WERI-Rb-1 (cell line): ENCODE results near the gene HDAC4.

Experiments
- DNase-seq: peaks from one replicate; pipeline ENCODE4 v3.0.0-alpha.2; 2020
- H3K27ac ChIP-seq: fragments of 250-450 bp; sonication (Bioruptor Pico); 2 replicates; pipeline ENCODE4 v1.5.1; 2020; ENCODE audit warnings: mild to moderate bottlenecking, moderate library complexity
- H3K27me3 ChIP-seq: fragments of 250-450 bp; sonication (Bioruptor Pico); 2 replicates; pipeline ENCODE4 v1.5.1; 2021; ENCODE audit warnings: mild to moderate bottlenecking, low read depth, moderate library complexity; ENCODE audit not compliant: insufficient read depth, severe bottlenecking
- H3K36me3 ChIP-seq: fragments of 250-450 bp; sonication (Bioruptor Pico); 2 replicates; pipeline ENCODE4 v1.5.1; 2020; ENCODE audit warnings: mild to moderate bottlenecking, moderate library complexity
- H3K4me3 ChIP-seq: 2 replicates; pipeline ENCODE4 v1.5.1; 2011; ENCODE audit warnings: low read depth, mild to moderate bottlenecking, control low read depth, low read length
- H3K9me3 ChIP-seq: fragments of 250-450 bp; sonication (Bioruptor Pico); 2 replicates; pipeline ENCODE4 v1.5.1; 2021; ENCODE audit warnings: mild to moderate bottlenecking, moderate library complexity; ENCODE audit not compliant: severe bottlenecking
- TF ChIP-seq, protein P1 (sequence below): IDR thresholded peaks from 2 replicates; pipeline ENCODE4 v1.5.1; 2011; ENCODE audit warnings: low read depth, mild to moderate bottlenecking, control low read depth, inconsistent platforms, low read length

HDAC4 gene

DNA sequence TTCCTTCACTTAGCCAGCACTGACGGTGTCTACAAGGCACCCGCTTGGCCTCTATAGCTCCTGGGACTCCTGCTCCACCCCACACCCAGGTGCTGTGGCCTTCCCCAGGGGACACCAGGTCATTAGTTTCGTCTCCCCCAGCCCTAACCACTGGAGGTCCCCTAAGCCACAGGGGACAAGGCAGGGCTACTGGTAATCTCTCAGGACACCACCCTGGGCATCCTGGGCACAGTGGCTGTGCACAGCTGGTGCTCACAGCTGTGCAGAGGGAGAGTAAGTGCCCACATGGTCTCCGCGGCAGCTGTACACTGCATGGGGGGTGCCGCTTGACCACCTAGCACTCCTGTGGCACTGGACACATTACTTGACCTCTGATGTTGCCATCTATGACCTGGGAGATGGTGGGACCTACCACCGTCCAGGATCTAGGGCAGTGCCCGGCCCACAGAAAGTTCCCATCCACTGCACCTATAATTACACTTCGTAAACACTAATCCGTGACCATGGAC, 134.0 kb downstream of the HDAC4 start:
- TF ChIP-seq, protein P1, sequence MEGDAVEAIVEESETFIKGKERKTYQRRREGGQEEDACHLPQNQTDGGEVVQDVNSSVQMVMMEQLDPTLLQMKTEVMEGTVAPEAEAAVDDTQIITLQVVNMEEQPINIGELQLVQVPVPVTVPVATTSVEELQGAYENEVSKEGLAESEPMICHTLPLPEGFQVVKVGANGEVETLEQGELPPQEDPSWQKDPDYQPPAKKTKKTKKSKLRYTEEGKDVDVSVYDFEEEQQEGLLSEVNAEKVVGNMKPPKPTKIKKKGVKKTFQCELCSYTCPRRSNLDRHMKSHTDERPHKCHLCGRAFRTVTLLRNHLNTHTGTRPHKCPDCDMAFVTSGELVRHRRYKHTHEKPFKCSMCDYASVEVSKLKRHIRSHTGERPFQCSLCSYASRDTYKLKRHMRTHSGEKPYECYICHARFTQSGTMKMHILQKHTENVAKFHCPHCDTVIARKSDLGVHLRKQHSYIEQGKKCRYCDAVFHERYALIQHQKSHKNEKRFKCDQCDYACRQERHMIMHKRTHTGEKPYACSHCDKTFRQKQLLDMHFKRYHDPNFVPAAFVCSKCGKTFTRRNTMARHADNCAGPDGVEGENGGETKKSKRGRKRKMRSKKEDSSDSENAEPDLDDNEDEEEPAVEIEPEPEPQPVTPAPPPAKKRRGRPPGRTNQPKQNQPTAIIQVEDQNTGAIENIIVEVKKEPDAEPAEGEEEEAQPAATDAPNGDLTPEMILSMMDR, result no peak
- no peak overlapping the region for H3K4me3 ChIP-seq

DNA sequence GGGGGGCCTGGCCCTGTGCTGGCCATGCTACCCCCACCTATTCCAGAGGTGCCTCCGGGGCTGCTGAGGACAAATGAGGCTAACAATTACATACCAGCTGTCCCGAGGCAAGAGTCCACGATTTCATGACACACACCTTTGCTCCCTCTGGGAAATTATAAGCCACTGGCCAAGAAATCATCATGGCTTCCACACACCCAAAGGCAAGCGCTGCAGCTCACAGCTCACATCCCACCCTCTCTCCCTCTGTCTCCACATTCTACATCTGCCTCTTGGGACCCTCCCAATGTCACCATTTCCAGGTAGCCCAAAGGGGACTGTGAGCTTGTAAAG, 134.4 kb downstream of the HDAC4 start:
- DNase-seq, result no peak
- TF ChIP-seq, protein P1, result no peak
- no peaks in the 10 kb centered on the region for H3K36me3 ChIP-seq
- H3K9me3 ChIP-seq, result no peaks in the 10 kb centered on the region
- no peaks in the 10 kb centered on the region for H3K27me3 ChIP-seq
- H3K4me3 ChIP-seq, result no peak overlapping the region
- no peak overlapping the region for H3K27ac ChIP-seq

More for the DNA sequence above, 134.0 kb downstream of the HDAC4 start:
- Histone ChIP-seq H3K27ac (no peak overlapping the region), H3K36me3 (no peaks in the 10 kb centered on the region), H3K27me3 (no peaks in the 10 kb centered on the region), H3K9me3 (no peaks in the 10 kb centered on the region)
- no peak for DNase-seq

DNA sequence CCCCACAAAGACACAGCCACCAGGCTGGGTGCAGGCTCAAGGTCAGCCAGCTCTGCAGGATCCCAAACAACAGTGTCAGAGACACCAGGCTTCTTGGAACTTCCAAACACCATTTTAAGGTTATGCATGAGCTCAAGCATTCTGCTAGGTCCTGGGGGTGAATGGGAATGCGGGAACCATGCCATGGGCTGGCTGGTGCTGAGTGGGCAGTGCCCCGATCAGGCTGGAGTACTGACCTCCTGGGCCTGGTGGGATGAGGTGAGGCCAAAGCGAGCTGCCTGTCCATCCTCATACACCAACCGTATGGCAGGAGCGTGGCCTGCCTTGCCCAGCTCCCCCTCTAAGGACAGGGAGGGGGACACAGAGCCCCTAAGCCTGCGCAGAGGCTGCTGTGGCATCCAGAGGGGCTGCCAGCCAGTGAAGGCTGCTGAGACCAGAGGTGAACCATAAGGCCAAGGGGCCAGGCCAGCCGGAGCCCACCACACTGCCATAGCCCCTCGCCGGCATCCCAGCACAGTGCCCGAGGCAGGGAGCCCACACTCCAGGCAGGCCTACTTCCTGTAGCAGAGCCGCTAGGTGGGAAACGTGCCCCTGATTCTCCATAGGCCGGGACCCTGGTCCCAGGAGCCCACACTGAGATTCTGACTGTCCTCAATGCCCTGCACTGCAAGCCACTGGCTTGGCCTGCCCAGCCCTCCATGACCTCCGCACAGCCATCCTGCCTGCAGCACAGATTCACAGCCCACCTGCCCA, 135.0 kb downstream of the HDAC4 start:
- H3K36me3 ChIP-seq, result no peaks in the 10 kb centered on the region
- H3K27me3 ChIP-seq, result no peaks in the 10 kb centered on the region
- no peak overlapping the region for H3K27ac ChIP-seq
- no peak for DNase-seq
- no peaks in the 10 kb centered on the region for H3K9me3 ChIP-seq
- TF ChIP-seq, protein P1, result no peak
- no peak overlapping the region for H3K4me3 ChIP-seq

DNA sequence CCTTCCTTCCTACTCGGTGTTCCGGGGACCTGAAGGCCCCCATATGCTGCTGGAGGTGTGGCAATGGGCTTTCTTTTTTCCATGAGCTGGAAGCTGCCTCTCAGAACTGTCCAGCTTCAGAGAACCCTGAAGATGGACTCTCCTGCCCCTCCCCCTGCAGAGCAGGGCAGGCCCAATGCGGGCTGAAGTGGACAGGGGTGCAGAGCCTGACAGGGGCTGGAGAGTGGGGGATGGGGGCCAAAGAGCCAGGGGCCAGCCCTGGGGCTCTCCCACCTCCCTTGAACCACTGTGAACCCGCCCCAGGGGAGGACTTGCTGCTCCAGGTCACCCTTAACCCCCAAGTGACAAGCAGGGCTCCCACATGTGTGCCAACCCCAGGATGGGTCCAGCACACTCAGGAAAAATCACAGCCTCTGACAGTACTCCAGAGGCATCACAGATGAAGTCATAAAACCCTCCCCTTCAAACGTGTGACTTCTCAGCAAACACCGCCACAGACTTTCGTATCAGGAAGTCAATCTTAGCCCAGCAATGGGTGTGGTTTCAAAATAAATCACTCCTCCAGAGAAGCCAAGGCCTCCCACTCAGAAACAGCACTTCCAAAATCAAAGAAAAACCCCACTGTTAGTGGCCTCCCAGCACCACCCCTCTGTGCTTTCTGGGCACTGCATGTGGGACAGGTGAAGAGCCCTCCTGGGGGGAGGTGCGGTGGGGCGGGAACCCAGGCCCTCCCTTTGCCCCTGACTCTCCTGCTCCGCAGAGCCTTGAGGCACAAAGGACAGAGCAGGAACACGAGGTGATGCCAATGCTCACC, 135.8 kb downstream of the HDAC4 start:
- no peaks in the 10 kb centered on the region for H3K9me3 ChIP-seq
- H3K36me3 ChIP-seq, result no peaks in the 10 kb centered on the region
- TF ChIP-seq, protein P1, result no peak
- DNase-seq, result no peak
- H3K4me3 ChIP-seq, result no peak overlapping the region
- no peaks in the 10 kb centered on the region for H3K27me3 ChIP-seq
- H3K27ac ChIP-seq, result no peak overlapping the region

DNA sequence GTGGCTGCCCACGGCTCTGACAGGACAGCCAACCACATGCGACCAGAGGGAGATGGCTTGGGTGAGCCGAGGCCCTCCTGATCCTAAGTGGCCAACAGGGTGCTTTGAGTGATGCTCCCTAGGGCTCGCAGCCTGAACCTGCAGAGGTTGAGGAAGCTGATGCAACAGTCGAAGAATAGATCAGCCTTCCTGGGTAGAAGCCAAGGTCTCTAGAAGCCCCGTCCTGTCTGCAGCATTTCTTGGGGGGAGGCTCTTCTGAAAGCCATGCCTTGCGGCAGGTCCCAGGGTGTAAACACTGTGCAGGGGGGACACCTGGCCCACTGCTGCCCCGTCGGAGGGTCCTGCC, 136.4 kb downstream of the HDAC4 start:
- no peak overlapping the region for H3K4me3 ChIP-seq
- H3K27ac ChIP-seq, result no peak overlapping the region
- DNase-seq, result no peak
- TF ChIP-seq, protein P1, result no peak
- no peaks in the 10 kb centered on the region for H3K27me3 ChIP-seq
- no peaks in the 10 kb centered on the region for H3K36me3 ChIP-seq
- H3K9me3 ChIP-seq, result no peaks in the 10 kb centered on the region
